Esophagus muscularis mucosa (tissue), 3 donors: ENCODE data around the gene WDR35.

Experiments
- POLR2A ChIP-seq: fragments of 450-650 bp; IDR thresholded peaks from one replicate; pipeline ENCODE4 v1.6.1; 2017; ENCODE audit warnings: antibody characterized with exemption, moderate library complexity, mild to moderate bottlenecking, low read depth
- TF ChIP-seq, protein P1 (sequence below), 3 experiments: fragments of 200-600 bp in 2 of 3; fragments of 450-650 bp in 1 of 3; sonication (generic) in 2 of 3; IDR thresholded peaks; one replicate each; pipeline ENCODE4 v1.5.1; 2017 to 2019; ENCODE audit warnings: antibody characterized with exemption in 3 of 3, mild to moderate bottlenecking in 2 of 3, moderate library complexity in 1 of 3

DNA sequence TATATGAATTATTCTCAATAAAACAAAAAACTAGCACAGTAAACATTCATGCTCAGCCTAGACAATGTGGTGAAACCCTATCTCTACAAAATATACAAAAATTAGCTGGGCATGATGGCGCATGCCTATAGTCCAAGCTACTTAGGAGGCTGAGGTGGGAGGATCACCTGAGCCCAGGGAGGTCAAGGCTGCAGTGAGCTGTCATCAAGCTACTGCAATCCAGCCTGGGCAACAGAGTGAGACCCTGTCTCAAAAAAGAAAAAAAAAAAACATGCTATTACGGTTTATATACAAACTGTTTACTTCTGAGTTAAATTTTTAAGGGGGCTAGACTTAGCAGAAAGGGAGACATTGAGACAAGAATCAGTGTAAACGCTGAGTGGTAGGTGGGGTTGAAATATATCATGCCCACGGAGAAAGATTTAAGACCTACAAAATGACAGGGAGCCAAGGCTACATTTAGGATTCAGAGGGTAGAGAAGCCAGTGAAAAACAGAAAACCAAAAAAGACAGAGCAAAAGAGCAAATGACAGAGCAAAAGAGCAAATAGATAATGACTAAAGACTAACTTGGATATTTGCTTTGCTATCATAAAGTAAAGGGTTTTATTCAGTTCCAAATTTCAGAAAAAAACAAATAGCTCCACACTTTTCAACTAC lies 95.6 kb downstream of the WDR35 start:
- TF ChIP-seq, protein P1, sequence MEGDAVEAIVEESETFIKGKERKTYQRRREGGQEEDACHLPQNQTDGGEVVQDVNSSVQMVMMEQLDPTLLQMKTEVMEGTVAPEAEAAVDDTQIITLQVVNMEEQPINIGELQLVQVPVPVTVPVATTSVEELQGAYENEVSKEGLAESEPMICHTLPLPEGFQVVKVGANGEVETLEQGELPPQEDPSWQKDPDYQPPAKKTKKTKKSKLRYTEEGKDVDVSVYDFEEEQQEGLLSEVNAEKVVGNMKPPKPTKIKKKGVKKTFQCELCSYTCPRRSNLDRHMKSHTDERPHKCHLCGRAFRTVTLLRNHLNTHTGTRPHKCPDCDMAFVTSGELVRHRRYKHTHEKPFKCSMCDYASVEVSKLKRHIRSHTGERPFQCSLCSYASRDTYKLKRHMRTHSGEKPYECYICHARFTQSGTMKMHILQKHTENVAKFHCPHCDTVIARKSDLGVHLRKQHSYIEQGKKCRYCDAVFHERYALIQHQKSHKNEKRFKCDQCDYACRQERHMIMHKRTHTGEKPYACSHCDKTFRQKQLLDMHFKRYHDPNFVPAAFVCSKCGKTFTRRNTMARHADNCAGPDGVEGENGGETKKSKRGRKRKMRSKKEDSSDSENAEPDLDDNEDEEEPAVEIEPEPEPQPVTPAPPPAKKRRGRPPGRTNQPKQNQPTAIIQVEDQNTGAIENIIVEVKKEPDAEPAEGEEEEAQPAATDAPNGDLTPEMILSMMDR (IDR thresholded peaks at IDR 0.05), result no peak
- no peak for TF ChIP-seq POLR2A
